Endothelial cell of umbilical vein (primary cell): ENCODE results near the gene CHST3. TPM values are rescaled to one million over a fixed set of nuclear protein-coding genes. Genes with fewer than 3 reads are reported as not detected.

Source experiments
- BruUV-seq: library from RNA; stranded (reverse); fragments of 400-500 nt; replicated peaks from 2 replicates; lab custom pipeline; 2021; lab: Mats Ljungman, UMichigan
- CTCF ChIA-PET: fragments of 300-600, 350-600 bp; sonication (Branson Sonifier 250); formaldehyde crosslinking; loops from one replicate; lab custom pipeline; 2021; ENCODE audit warnings: antibody characterized with exemption, inconsistent platforms; lab: Charles Lee
- POLR2A ChIA-PET: fragments of 300-600, 350-600 bp; sonication (Branson Sonifier 250); formaldehyde crosslinking; loops from one replicate; lab custom pipeline; 2021; ENCODE audit warnings: antibody characterized with exemption, inconsistent platforms; lab: Charles Lee
- DNase-seq: peaks from one replicate; pipeline ENCODE4 v3.0.0-alpha.2; 2011; ENCODE audit warnings: low read depth, low spot score
- FAIRE-seq: peaks from 2 replicates; lab custom pipeline; 2011; peaks lifted over from hg19 to GRCh38; lab: Jason Lieb, UNC
- H2AFZ ChIP-seq: 2 replicates; pipeline ENCODE4 v1.6.0; 2012; ENCODE audit warnings: low read depth, low read length, control low read depth, inconsistent platforms
- H3K27ac ChIP-seq: 2 replicates; pipeline ENCODE4 v1.5.1; 2011; ENCODE audit warnings: low read depth, mild to moderate bottlenecking, control low read depth, low read length, moderate library complexity; ENCODE audit not compliant: insufficient read depth
- H3K27me3 ChIP-seq, 2 experiments: 2 replicates each; pipeline versions ENCODE4 v1.6.0 to v1.6.1; 2011; ENCODE audit warnings: low read length in 2 of 2, mixed read lengths in 1 of 2; ENCODE audit not compliant: control insufficient read depth in 2 of 2, insufficient read depth in 2 of 2
- H3K36me3 ChIP-seq, 2 experiments: 2 replicates in 1 of 2; 3 replicates in 1 of 2; pipeline ENCODE4 v1.5.1; 2011; ENCODE audit warnings: low read length in 2 of 2, mild to moderate bottlenecking in 1 of 2, moderate library complexity in 1 of 2; ENCODE audit not compliant: control insufficient read depth in 2 of 2, insufficient read depth in 2 of 2; ENCODE audit errors: extremely low read depth in 1 of 2
- H3K4me1 ChIP-seq: 3 replicates; pipeline ENCODE4 v1.5.1; 2011; ENCODE audit warnings: mild to moderate bottlenecking, low read length; ENCODE audit not compliant: control insufficient read depth, insufficient read depth; ENCODE audit errors: extremely low read depth
- H3K4me2 ChIP-seq: 2 replicates; pipeline ENCODE4 v1.6.1; 2011; ENCODE audit warnings: low read length, control low read depth, mixed read lengths; ENCODE audit not compliant: insufficient read depth
- H3K4me3 ChIP-seq, 3 experiments: fragments of 200-600 bp in 1 of 3; sonication (generic), shearing (Covaris generic) in 1 of 3; replicated peaks in 1 of 3; 2 replicates each; pipeline ENCODE4 v1.5.1; 2011 to 2016; ENCODE audit warnings: control low read depth in 3 of 3, low read length in 3 of 3, mild to moderate bottlenecking in 2 of 3, inconsistent platforms in 1 of 3, low read depth in 1 of 3, moderate library complexity in 1 of 3; ENCODE audit not compliant: insufficient read depth in 1 of 3
- H3K79me2 ChIP-seq: 2 replicates; pipeline ENCODE4 v1.6.0; 2012; ENCODE audit warnings: low read length, inconsistent platforms; ENCODE audit not compliant: control insufficient read depth, insufficient read depth
- H3K9ac ChIP-seq: replicated peaks from 2 replicates; pipeline ENCODE3; 2011; ENCODE audit warnings: low read length, control low read depth; ENCODE audit not compliant: insufficient read depth; ENCODE audit errors: extremely low read depth
- H3K9me1 ChIP-seq: replicated peaks from 3 replicates; pipeline ENCODE4 v1.6.0; 2011; ENCODE audit warnings: mild to moderate bottlenecking, low read length; ENCODE audit not compliant: control insufficient read depth, insufficient read depth; ENCODE audit errors: extremely low read depth
- H3K9me3 ChIP-seq: replicated peaks from 2 replicates; pipeline ENCODE4 v1.5.1; 2012; ENCODE audit warnings: low read length, inconsistent platforms; ENCODE audit not compliant: control insufficient read depth, insufficient read depth
- H4K20me1 ChIP-seq: replicated peaks from 2 replicates; pipeline ENCODE3; 2011; ENCODE audit warnings: mild to moderate bottlenecking, low read length; ENCODE audit not compliant: control insufficient read depth, insufficient read depth; ENCODE audit errors: extremely low read depth
- EZH2 ChIP-seq: IDR thresholded peaks from 2 replicates; pipeline ENCODE4 v1.6.1; 2012; ENCODE audit warnings: borderline replicate concordance, low read depth, mild to moderate bottlenecking, moderate library complexity, low read length, inconsistent platforms; ENCODE audit not compliant: severe bottlenecking
- FOS ChIP-seq: IDR thresholded peaks from 2 replicates; pipeline ENCODE4 v1.6.1; 2011; ENCODE audit warnings: mild to moderate bottlenecking, low read length, moderate library complexity, borderline replicate concordance; ENCODE audit not compliant: insufficient read depth
- GATA2 ChIP-seq: IDR thresholded peaks from 2 replicates; pipeline ENCODE4 v1.7.0; 2011; ENCODE audit warnings: low read depth, mild to moderate bottlenecking, moderate library complexity, mixed read lengths, low read length; ENCODE audit not compliant: insufficient read length, insufficient read depth
- JUN ChIP-seq: IDR thresholded peaks from 2 replicates; pipeline ENCODE4 v1.6.1; 2011; ENCODE audit warnings: borderline replicate concordance, low read depth; ENCODE audit not compliant: insufficient read length, insufficient read depth
- MYC ChIP-seq: IDR thresholded peaks from one replicate; pipeline ENCODE4 v1.6.1; 2011; ENCODE audit warnings: mild to moderate bottlenecking, low read depth, low read length
- POLR2A ChIP-seq: IDR thresholded peaks from 2 replicates; pipeline ENCODE4 v1.6.1; 2012; ENCODE audit warnings: low read depth, mild to moderate bottlenecking, control low read depth, low read length
- POLR2AphosphoS5 ChIP-seq: IDR thresholded peaks from 2 replicates; pipeline ENCODE4 v1.6.1; 2012; ENCODE audit warnings: low read depth, mild to moderate bottlenecking, control low read depth, low read length, moderate library complexity; ENCODE audit not compliant: insufficient read depth
- dilution Hi-C: fragments of 300-500 bp; cut with MboI; formaldehyde crosslinking; loops from one replicate; pipeline ENCODE4 v1.15.0; 2019; ENCODE audit warnings: low sequenced_read_pairs; ENCODE audit not compliant: extremely low pct_ligation_motif_present
- intact Hi-C: fragments of 100-400 bp; cut with micrococcal nuclease; formaldehyde crosslinking; loops from one replicate; pipeline ENCODE4 v1.10.0; 2022
- polyA plus RNA-seq, 4 experiments: library from polyadenylated mRNA; depleted of rRNA in 3 of 4; stranded (reverse) in 3 of 4; unstranded in 1 of 4; fragments of >200 nt; gene quantifications; 2 replicates each; pipeline versions ENCODE4 v1.2.1 to v1.2.3, GENCODE V29; 2011 to 2012; ENCODE audit warnings: missing spikeins in 1 of 4
- total RNA-seq: library from RNA; stranded (reverse); gene quantifications from 2 replicates; pipeline ENCODE4 v1.2.3, GENCODE V29; 2021
- TF ChIP-seq, protein P1 (sequence below): IDR thresholded peaks from 2 replicates; pipeline ENCODE4 v1.6.1; 2011; ENCODE audit not compliant: insufficient read depth, insufficient read length
- TF ChIP-seq, protein P2 (sequence below), 2 donors: IDR thresholded peaks; 1 replicate in 1 of 2; 2 replicates in 1 of 2; pipeline ENCODE4 v1.5.1; 2011; ENCODE audit warnings: low read length in 2 of 2, mild to moderate bottlenecking in 2 of 2, moderate library complexity in 2 of 2, control low read depth in 1 of 2, inconsistent platforms in 1 of 2, low read depth in 1 of 2; ENCODE audit not compliant: insufficient read depth in 1 of 2; ENCODE audit errors: extremely low read depth in 1 of 2

The CHST3 gene
- total and polyA plus RNA-seq, 2 donors (not counting 3 experiments of a cell fraction or from before 2014, with no cell fraction given), result 5.5 to 11.5 TPM

DNA sequence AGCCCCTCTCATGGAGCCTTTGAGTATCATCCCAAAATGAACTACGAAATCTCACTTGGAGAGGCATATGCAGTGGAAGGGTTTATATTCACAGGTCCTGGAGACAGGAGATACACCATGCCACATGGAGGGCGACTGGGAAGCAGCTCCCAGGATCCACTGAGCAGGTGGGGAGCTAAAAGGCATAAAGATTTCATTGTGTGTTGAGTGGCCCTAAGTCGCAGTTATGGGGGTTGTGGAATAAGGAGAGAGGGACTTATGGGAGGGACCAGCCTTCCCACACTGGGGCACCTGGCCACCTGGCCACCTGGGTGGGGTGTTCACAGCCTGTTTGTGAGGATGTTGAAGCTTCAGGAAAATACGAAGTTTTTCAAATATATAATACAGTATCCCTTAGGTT is 37.0 kb upstream of the CHST3 start:
- Histone ChIP-seq H3K27ac (no peak overlapping the region), H3K4me2 (no peak overlapping the region), H3K79me2 (no peaks in the 10 kb centered on the region), H3K4me1 (no peaks in the 10 kb centered on the region), H3K36me3 (no peaks in the 10 kb centered on the region), H3K27me3 (peaks cover 0 to 1% of the 10 kb centered on the region in 2 experiments), H3K9me3 (no peaks in the 10 kb centered on the region), H4K20me1 (no peaks in the 10 kb centered on the region), H2AFZ (no peak overlapping the region), H3K4me3 (no peak overlapping the region), H3K9ac (no peak overlapping the region), H3K9me1 (no peaks in the 10 kb centered on the region)
- ChIA-PET POLR2A (no interaction called here), CTCF (interaction anchor here (0.9 to 1.1 kb wide), 2 partner anchors 11 to 121 kb away, joined by 3 to 5 read pairs; no protein-coding TSS in a partner anchor)
- dilution Hi-C loops, result no loop called here
- DNase-seq (no peak), FAIRE-seq (no peak)
- intact Hi-C loops, result no loop called here
- no TSS peak for BruUV-seq
- no peak for TF ChIP-seq POLR2A
- no peak for TF ChIP-seq GATA2
- no peak for TF ChIP-seq POLR2AphosphoS5
- no peak for TF ChIP-seq MYC
- TF ChIP-seq EZH2, result no peak
- TF ChIP-seq FOS, result no peak
- TF ChIP-seq, protein P1, sequence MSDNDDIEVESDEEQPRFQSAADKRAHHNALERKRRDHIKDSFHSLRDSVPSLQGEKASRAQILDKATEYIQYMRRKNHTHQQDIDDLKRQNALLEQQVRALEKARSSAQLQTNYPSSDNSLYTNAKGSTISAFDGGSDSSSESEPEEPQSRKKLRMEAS, result no peak
- TF ChIP-seq JUN, result no peak
- TF ChIP-seq, protein P2, sequence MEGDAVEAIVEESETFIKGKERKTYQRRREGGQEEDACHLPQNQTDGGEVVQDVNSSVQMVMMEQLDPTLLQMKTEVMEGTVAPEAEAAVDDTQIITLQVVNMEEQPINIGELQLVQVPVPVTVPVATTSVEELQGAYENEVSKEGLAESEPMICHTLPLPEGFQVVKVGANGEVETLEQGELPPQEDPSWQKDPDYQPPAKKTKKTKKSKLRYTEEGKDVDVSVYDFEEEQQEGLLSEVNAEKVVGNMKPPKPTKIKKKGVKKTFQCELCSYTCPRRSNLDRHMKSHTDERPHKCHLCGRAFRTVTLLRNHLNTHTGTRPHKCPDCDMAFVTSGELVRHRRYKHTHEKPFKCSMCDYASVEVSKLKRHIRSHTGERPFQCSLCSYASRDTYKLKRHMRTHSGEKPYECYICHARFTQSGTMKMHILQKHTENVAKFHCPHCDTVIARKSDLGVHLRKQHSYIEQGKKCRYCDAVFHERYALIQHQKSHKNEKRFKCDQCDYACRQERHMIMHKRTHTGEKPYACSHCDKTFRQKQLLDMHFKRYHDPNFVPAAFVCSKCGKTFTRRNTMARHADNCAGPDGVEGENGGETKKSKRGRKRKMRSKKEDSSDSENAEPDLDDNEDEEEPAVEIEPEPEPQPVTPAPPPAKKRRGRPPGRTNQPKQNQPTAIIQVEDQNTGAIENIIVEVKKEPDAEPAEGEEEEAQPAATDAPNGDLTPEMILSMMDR (IDR thresholded peaks at IDR 0.05; ENCODE audit: extremely low read depth in 1 of 2, insufficient read depth in 1 of 2, low read depth in 1 of 2, low read length in 2 of 2), result no peak
